ENCODE data around the gene CBX4. TPM values are rescaled to one million over a fixed set of nuclear protein-coding genes. Genes with fewer than 3 reads are reported as not detected.
A peak's percentile ranks its signal among the peaks of the same experiment; 100 is the strongest.

Gene CBX4
- total and polyA plus RNA-seq, 2 of the 13 experiments (the other 11 are each of a cell fraction or from before 2014, with no cell fraction given), result 25.8 to 50.8 TPM

DNA sequence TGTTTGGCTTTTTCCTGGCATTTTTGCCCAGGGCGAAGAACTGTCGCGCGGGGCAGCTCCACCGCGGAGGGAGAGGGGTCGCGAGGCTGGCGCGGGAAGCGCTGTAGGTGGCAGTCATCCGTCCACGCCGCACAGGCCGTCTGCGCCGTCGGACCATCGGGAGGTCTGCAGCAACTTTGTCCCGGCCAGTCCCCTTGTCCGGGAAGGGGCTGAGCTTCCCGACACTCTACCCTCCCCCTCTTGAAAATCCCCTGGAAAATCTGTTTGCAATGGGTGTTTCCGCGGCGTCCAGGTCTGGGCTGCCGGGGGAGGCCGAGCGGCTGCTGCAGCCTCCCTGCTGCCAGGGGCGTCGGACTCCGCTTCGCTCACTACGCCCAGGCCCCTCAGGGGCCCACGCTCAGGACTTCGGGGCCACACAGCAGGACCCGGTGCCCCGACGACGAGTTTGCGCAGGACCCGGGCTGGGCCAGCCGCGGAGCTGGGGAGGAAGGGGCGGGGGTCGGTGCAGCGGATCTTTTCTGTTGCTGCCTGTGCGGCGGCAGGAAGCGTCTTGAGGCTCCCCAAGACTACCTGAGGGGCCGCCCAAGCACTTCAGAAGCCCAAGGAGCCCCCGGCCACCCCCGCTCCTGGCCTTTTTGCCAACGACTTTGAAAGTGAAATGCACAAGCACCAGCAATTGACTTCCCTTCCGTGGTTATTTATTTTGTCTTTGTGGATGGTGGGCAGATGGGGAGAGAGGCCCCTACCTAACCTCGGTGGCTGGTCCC is 2.3 kb upstream of the CBX4 start (continued):
- TF ChIP-seq, protein P1, sequence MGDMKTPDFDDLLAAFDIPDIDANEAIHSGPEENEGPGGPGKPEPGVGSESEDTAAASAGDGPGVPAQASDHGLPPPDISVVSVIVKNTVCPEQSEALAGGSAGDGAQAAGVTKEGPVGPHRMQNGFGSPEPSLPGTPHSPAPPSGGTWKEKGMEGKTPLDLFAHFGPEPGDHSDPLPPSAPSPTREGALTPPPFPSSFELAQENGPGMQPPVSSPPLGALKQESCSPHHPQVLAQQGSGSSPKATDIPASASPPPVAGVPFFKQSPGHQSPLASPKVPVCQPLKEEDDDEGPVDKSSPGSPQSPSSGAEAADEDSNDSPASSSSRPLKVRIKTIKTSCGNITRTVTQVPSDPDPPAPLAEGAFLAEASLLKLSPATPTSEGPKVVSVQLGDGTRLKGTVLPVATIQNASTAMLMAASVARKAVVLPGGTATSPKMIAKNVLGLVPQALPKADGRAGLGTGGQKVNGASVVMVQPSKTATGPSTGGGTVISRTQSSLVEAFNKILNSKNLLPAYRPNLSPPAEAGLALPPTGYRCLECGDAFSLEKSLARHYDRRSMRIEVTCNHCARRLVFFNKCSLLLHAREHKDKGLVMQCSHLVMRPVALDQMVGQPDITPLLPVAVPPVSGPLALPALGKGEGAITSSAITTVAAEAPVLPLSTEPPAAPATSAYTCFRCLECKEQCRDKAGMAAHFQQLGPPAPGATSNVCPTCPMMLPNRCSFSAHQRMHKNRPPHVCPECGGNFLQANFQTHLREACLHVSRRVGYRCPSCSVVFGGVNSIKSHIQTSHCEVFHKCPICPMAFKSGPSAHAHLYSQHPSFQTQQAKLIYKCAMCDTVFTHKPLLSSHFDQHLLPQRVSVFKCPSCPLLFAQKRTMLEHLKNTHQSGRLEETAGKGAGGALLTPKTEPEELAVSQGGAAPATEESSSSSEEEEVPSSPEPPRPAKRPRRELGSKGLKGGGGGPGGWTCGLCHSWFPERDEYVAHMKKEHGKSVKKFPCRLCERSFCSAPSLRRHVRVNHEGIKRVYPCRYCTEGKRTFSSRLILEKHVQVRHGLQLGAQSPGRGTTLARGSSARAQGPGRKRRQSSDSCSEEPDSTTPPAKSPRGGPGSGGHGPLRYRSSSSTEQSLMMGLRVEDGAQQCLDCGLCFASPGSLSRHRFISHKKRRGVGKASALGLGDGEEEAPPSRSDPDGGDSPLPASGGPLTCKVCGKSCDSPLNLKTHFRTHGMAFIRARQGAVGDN (CRISPR knock-in tag; IDR thresholded peaks at IDR 0.05), result peak; percentile 51; the same call in 1 of the 2 replicates
- TF ChIP-seq SP4 (CRISPR knock-in tag; IDR thresholded peaks at IDR 0.05) (no peak), ZNF10 (CRISPR knock-in tag; IDR thresholded peaks at IDR 0.05; ENCODE audit: borderline replicate concordance, low read depth) (no peak), ZNF496 (CRISPR knock-in tag; IDR thresholded peaks at IDR 0.05; ENCODE audit: insufficient replicate concordance) (no peak), MEIS1 (CRISPR knock-in tag; IDR thresholded peaks at IDR 0.05; ENCODE audit: borderline replicate concordance) (no peak), KLF11 (CRISPR knock-in tag; IDR thresholded peaks at IDR 0.05) (no peak), NFATC3 (CRISPR knock-in tag; IDR thresholded peaks at IDR 0.05) (no peak), NR2C2 (CRISPR knock-in tag; IDR thresholded peaks at IDR 0.05; ENCODE audit: borderline replicate concordance) (no peak), EP300 (IDR thresholded peaks at IDR 0.05; ENCODE audit: low read depth in 2 of 2, low read length in 2 of 2) (no peak), EP300 (CRISPR knock-in tag; IDR thresholded peaks at IDR 0.05; ENCODE audit: borderline replicate concordance) (no peak; the same call in 1 of the 2 replicates), NFE2L2 (IDR thresholded peaks at IDR 0.05; ENCODE audit: low read length) (no peak), KLF15 (CRISPR knock-in tag; IDR thresholded peaks at IDR 0.05; ENCODE audit: borderline replicate concordance) (no peak), SETDB1 (CRISPR knock-in tag; IDR thresholded peaks at IDR 0.05; ENCODE audit: borderline replicate concordance) (no peak), KAT7 (CRISPR knock-in tag; IDR thresholded peaks at IDR 0.05; ENCODE audit: borderline replicate concordance) (no peak), RBM39 (IDR thresholded peaks at IDR 0.05; ENCODE audit: low read depth, low read length, poor library complexity, severe bottlenecking) (no peak), GABPB1 (CRISPR knock-in tag; IDR thresholded peaks at IDR 0.05) (peak; percentile 23; the same call in 1 of the 2 replicates), TP53 (CRISPR knock-in tag; conservative IDR thresholded peaks at IDR 0.05) (no peak), NFYB (CRISPR knock-in tag; IDR thresholded peaks at IDR 0.05) (no peak), ATRX (CRISPR knock-in tag; IDR thresholded peaks at IDR 0.05; ENCODE audit: borderline replicate concordance) (no peak), ARNT (IDR thresholded peaks at IDR 0.05) (no peak)
- TF ChIP-seq, protein P2, sequence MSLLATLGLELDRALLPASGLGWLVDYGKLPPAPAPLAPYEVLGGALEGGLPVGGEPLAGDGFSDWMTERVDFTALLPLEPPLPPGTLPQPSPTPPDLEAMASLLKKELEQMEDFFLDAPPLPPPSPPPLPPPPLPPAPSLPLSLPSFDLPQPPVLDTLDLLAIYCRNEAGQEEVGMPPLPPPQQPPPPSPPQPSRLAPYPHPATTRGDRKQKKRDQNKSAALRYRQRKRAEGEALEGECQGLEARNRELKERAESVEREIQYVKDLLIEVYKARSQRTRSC (CRISPR knock-in tag; IDR thresholded peaks at IDR 0.05; ENCODE audit: low read depth), result no peak
- TF ChIP-seq, protein P3, sequence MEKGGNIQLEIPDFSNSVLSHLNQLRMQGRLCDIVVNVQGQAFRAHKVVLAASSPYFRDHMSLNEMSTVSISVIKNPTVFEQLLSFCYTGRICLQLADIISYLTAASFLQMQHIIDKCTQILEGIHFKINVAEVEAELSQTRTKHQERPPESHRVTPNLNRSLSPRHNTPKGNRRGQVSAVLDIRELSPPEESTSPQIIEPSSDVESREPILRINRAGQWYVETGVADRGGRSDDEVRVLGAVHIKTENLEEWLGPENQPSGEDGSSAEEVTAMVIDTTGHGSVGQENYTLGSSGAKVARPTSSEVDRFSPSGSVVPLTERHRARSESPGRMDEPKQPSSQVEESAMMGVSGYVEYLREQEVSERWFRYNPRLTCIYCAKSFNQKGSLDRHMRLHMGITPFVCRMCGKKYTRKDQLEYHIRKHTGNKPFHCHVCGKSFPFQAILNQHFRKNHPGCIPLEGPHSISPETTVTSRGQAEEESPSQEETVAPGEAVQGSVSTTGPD (CRISPR knock-in tag; IDR thresholded peaks at IDR 0.05), result no peak
